Esophagus squamous epithelium (tissue), 4 donors: ENCODE data around the gene SPDYE3.
"Not testable (repeated sequence)": the region's sequence is repeated elsewhere in the genome, so short reads cannot be mapped to it uniquely, and the experiment has no call there.

Experiments used
- CTCF ChIP-seq, 6 experiments: fragments of 450-650 bp in 4 of 6; fragments of 200-600 bp in 2 of 6; sonication (generic) in 2 of 6; IDR thresholded peaks; one replicate each; pipeline ENCODE4 v1.5.1; 2016 to 2019; ENCODE audit warnings: antibody characterized with exemption in 6 of 6, mild to moderate bottlenecking in 4 of 6, moderate library complexity in 4 of 6
- POLR2A ChIP-seq, 4 donors: fragments of 450-650 bp; IDR thresholded peaks; one replicate each; pipeline ENCODE4 v1.6.1; 2017; ENCODE audit warnings: antibody characterized with exemption in 4 of 4, mild to moderate bottlenecking in 4 of 4, moderate library complexity in 3 of 4

DNA sequence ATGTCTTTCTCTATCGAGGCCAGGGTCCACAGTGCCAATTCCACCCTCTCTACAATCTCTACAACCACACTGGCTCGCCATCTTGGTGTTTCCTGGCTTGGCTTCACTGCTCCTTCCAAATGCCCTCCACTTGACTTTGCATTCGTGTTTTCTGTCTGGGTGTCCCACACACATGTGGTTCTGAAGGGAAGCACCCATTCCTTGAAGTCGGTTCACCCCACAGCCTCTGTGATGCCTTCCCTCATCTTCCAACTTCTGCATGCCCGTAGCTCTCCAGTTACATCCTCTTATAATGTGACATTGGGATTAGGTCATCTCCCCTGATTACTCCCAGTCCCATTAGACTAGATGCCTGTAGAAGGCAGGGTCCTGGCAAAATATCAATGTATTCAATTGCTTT lies 10.8 kb downstream of the SPDYE3 start:
- not testable (repeated sequence) for TF ChIP-seq POLR2A, CTCF (IDR thresholded peaks at IDR 0.05)
